T-cell (primary cell): ENCODE results near the gene NCR3LG1. TPM values are rescaled to one million over a fixed set of nuclear protein-coding genes. Genes with fewer than 3 reads are reported as not detected.
A peak's percentile ranks its signal among the peaks of the same experiment; 100 is the strongest.

Experiments used
- ATAC-seq, 4 experiments: fragments of 200-7000 bp in 3 of 4; fragments of 150-1000 bp in 1 of 4; cut with Tn5 transposase; replicated peaks in 1 of 4; 1 replicate in 3 of 4; 2 replicates in 1 of 4; pipeline ENCODE4 v1.10.0; 2021; ENCODE audit warnings: moderate library complexity in 3 of 4, mild to moderate bottlenecking in 2 of 4, moderate number of reproducible peaks in 1 of 4
- CTCF ChIA-PET, 2 donors: fragments of 300-600 bp; sonication (Branson Sonifier 250); formaldehyde crosslinking; loops; one replicate each; lab custom pipeline; 2022; ENCODE audit warnings: antibody characterized with exemption in 2 of 2; lab: Charles Lee
- POLR2A ChIA-PET, 2 donors: fragments of 300-600 bp; sonication (Branson Sonifier 250); formaldehyde crosslinking; loops; one replicate each; lab custom pipeline; 2022; ENCODE audit warnings: antibody characterized with exemption in 2 of 2; lab: Charles Lee
- DNase-seq, 35 experiments: peaks; one replicate each; pipeline versions ENCODE4 v3.0.0 to v3.0.0-alpha.2; 2013 to 2023
- H3K27ac ChIP-seq: one replicate; pipeline ENCODE4 v1.5.1; 2013; ENCODE audit warnings: low read length
- H3K27me3 ChIP-seq, 2 experiments: replicated peaks in 1 of 2; 1 replicate in 1 of 2; 2 replicates in 1 of 2; pipeline versions ENCODE4 v1.6.1 to v1.7.0; 2013; ENCODE audit warnings: low read length in 1 of 2, mixed read lengths in 1 of 2; ENCODE audit not compliant: control insufficient read depth in 2 of 2, insufficient read depth in 2 of 2; ENCODE audit errors: extremely low read depth in 1 of 2
- H3K36me3 ChIP-seq, 2 donors: 1 replicate in 1 of 2; 2 replicates in 1 of 2; pipeline versions ENCODE4 v1.6.1 to v1.7.0; 2013; ENCODE audit warnings: low read length in 1 of 2; ENCODE audit not compliant: control insufficient read depth in 2 of 2, insufficient read depth in 1 of 2; ENCODE audit errors: extremely low read depth in 1 of 2
- H3K4me1 ChIP-seq, 2 experiments: 1 replicate in 1 of 2; 2 replicates in 1 of 2; pipeline versions ENCODE4 v1.6.1 to v1.7.0; 2013; ENCODE audit warnings: low read length in 2 of 2, mixed read lengths in 1 of 2; ENCODE audit not compliant: insufficient read depth in 2 of 2, control insufficient read depth in 1 of 2; ENCODE audit errors: extremely low read depth in 1 of 2
- H3K4me3 ChIP-seq, 2 donors: 1 replicate in 1 of 2; 2 replicates in 1 of 2; pipeline versions ENCODE4 v1.5.1 to v1.7.0; 2013; ENCODE audit warnings: mild to moderate bottlenecking in 2 of 2, low read length in 1 of 2, moderate library complexity in 1 of 2; ENCODE audit not compliant: control insufficient read depth in 1 of 2; ENCODE audit errors: extremely low read depth in 1 of 2
- H3K9me3 ChIP-seq: 2 replicates; pipeline ENCODE4 v1.7.0; 2013
- H3K27ac Mint-ChIP-seq, 2 donors: one replicate each; pipeline ENCODE4 v1.8.0; 2020 to 2021; ENCODE audit warnings: mild to moderate bottlenecking in 2 of 2, mixed read lengths in 2 of 2
- H3K27me3 Mint-ChIP-seq, 2 donors: one replicate each; pipeline ENCODE4 v1.8.0; 2021 to 2022; ENCODE audit warnings: mixed read lengths in 2 of 2
- H3K36me3 Mint-ChIP-seq: one replicate; pipeline ENCODE4 v1.8.0; 2021; ENCODE audit warnings: mixed read lengths
- H3K4me1 Mint-ChIP-seq, 3 donors: one replicate each; pipeline ENCODE4 v1.8.0; 2020 to 2022; ENCODE audit warnings: mixed read lengths in 3 of 3, mild to moderate bottlenecking in 1 of 3
- H3K4me3 Mint-ChIP-seq, 3 donors: one replicate each; pipeline ENCODE4 v1.8.0; 2020 to 2022; ENCODE audit warnings: mild to moderate bottlenecking in 3 of 3, mixed read lengths in 3 of 3, moderate library complexity in 3 of 3
- H3K9me3 Mint-ChIP-seq, 3 donors: one replicate each; pipeline ENCODE4 v1.8.0; 2020 to 2022; ENCODE audit warnings: mixed read lengths in 3 of 3
- WGBS: methylation state at CpG from one replicate; pipeline ENCODE4 v1.1.5; 2013; ENCODE audit warnings: missing lambda C conversion rate; ENCODE audit not compliant: insufficient coverage; 5-methylcytosine and 5-hydroxymethylcytosine counted together
- total RNA-seq, 35 experiments: library from RNA in 6 of 35; stranded (reverse) in 6 of 35; fragments of 120-200 nt in 1 of 35; gene quantifications; one replicate each; pipeline versions ENCODE4 v1.2.1 to v1.2.4 and lab custom pipeline; 2013 to 2026

Gene NCR3LG1
- total RNA-seq, 5 donors from 2014 or later (not counting 1 experiment from before 2014, with no cell fraction given): 1.8 to 3.6 (median 2.6) TPM

- ChIA-PET CTCF (interaction anchor here in 1 of 2 donors (0.7 kb wide), 1 partner anchor 23 kb away, joined by 4 read pairs; no protein-coding TSS in a partner anchor), POLR2A (interaction anchor here in 1 of 2 donors (0.7 kb wide), 1 partner anchor 42 kb away, joined by 3 read pairs; no protein-coding TSS in a partner anchor)
- H3K9me3 Mint-ChIP-seq: no peaks in the 10 kb centered on the region
- ATAC-seq (no peak), DNase-seq (no peak)
- peaks cover 13 to 17% (median 15%) of the 10 kb centered on the region in 3 donors for H3K4me1 Mint-ChIP-seq
- H3K36me3 Mint-ChIP-seq: peaks cover 50% of the 10 kb centered on the region
- Histone ChIP-seq H3K36me3 (peaks cover 8 to 38% of the 10 kb centered on the region in 2 donors), H3K4me1 (peaks cover 0 to 6% of the 10 kb centered on the region in 2 experiments), H3K9me3 (no peaks in the 10 kb centered on the region), H3K4me3 (no peak overlapping the region), H3K27ac (no peak overlapping the region), H3K27me3 (no peaks in the 10 kb centered on the region)
- no CpG with 5 or more reads among the region's 2 CpGs for WGBS
- H3K4me3 Mint-ChIP-seq: no peak overlapping the region
- no peaks in the 10 kb centered on the region for H3K27me3 Mint-ChIP-seq
- no peak overlapping the region for H3K27ac Mint-ChIP-seq
Observed at GRCh38 chr11:17331669-17332068, 19.9 kb upstream of the NCR3LG1 start.

- ATAC-seq (peak; percentile 73 to 98 (median 90)), DNase-seq (peak in 13 of 35 experiments; percentile 6 to 45 (median 19))
- Histone ChIP-seq H3K36me3 (peaks cover 6 to 25% of the 10 kb centered on the region in 2 donors), H3K4me3 (no peak overlapping the region), H3K4me1 (peaks cover 0 to 6% of the 10 kb centered on the region in 2 experiments), H3K27ac (no peak overlapping the region), H3K9me3 (no peaks in the 10 kb centered on the region), H3K27me3 (no peaks in the 10 kb centered on the region)
- Mint-ChIP-seq H3K36me3 (peaks cover 37% of the 10 kb centered on the region), H3K27me3 (no peaks in the 10 kb centered on the region), H3K27ac (peak overlapping the region; percentile 54 to 74), H3K9me3 (no peaks in the 10 kb centered on the region), H3K4me3 (no peak overlapping the region), H3K4me1 (peaks cover 13 to 17% (median 15%) of the 10 kb centered on the region in 3 donors)
- CTCF ChIA-PET: interaction anchor here (0.9 to 1.4 kb wide), 2 partner anchors 12 to 20 kb away, joined by 3 read pairs; no protein-coding TSS in a partner anchor
- POLR2A ChIA-PET: no interaction called here
- WGBS: 11% methylated on average over 1 of the region's 4 CpGs
Observed at GRCh38 chr11:17333799-17334586, 17.6 kb upstream of the NCR3LG1 start.

- H3K36me3 ChIP-seq: no peaks in the 10 kb centered on the region
- no peak overlapping the region for H3K27ac Mint-ChIP-seq
- peaks cover 7% of the 10 kb centered on the region for H3K36me3 Mint-ChIP-seq
- no peak overlapping the region for H3K4me3 Mint-ChIP-seq
- H3K9me3 Mint-ChIP-seq: no peaks in the 10 kb centered on the region
- H3K27me3 Mint-ChIP-seq: no peaks in the 10 kb centered on the region
- ChIA-PET CTCF (no interaction called here), POLR2A (no interaction called here)
- no peak overlapping the region for H3K4me3 ChIP-seq
- no peak for ATAC-seq
- no peaks in the 10 kb centered on the region for H3K4me1 ChIP-seq
- H3K27ac ChIP-seq: no peak overlapping the region
- no peak for DNase-seq
- 100% methylated on average over 1 of the region's 2 CpGs for WGBS
- H3K9me3 ChIP-seq: no peaks in the 10 kb centered on the region
- H3K27me3 ChIP-seq: no peaks in the 10 kb centered on the region
- peaks cover 0 to 6% (median 0%) of the 10 kb centered on the region in 3 donors for H3K4me1 Mint-ChIP-seq
Observed at GRCh38 chr11:17343257-17343656, 8.3 kb upstream of the NCR3LG1 start.

- Mint-ChIP-seq H3K36me3 (peaks cover 7% of the 10 kb centered on the region), H3K27me3 (no peaks in the 10 kb centered on the region), H3K4me3 (no peak overlapping the region), H3K27ac (no peak overlapping the region), H3K4me1 (peaks cover 0 to 6% (median 0%) of the 10 kb centered on the region in 3 donors), H3K9me3 (no peaks in the 10 kb centered on the region)
- WGBS: no CpG with 5 or more reads among the region's 1 CpG
- ChIA-PET CTCF (no interaction called here), POLR2A (no interaction called here)
- no peak for DNase-seq
- H3K27me3 ChIP-seq: no peaks in the 10 kb centered on the region
- H3K4me1 ChIP-seq: no peaks in the 10 kb centered on the region
- H3K4me3 ChIP-seq: no peak overlapping the region
- H3K36me3 ChIP-seq: no peaks in the 10 kb centered on the region
- H3K27ac ChIP-seq: no peak overlapping the region
- no peaks in the 10 kb centered on the region for H3K9me3 ChIP-seq
- no peak for ATAC-seq
Observed at GRCh38 chr11:17343907-17344306, 7.7 kb upstream of the NCR3LG1 start.

GRCh38 chr11:17347676-17348075 is 3.9 kb upstream of the NCR3LG1 start:
- Mint-ChIP-seq H3K4me3 (no peak overlapping the region), H3K9me3 (no peaks in the 10 kb centered on the region), H3K27me3 (peaks cover 0 to 1% of the 10 kb centered on the region in 2 donors), H3K4me1 (peaks cover 11 to 22% (median 13%) of the 10 kb centered on the region in 3 donors), H3K27ac (no peak overlapping the region), H3K36me3 (peaks cover 4% of the 10 kb centered on the region)
- ATAC-seq (no peak), DNase-seq (no peak)
- WGBS: no CpG with 5 or more reads among the region's 1 CpG
- CTCF ChIA-PET: no interaction called here
- POLR2A ChIA-PET: interaction anchor here (0.5 to 0.6 kb wide), 2 partner anchors 10 to 60 kb away, joined by 3 to 11 read pairs; no protein-coding TSS in a partner anchor
- Histone ChIP-seq H3K27me3 (peaks cover 0 to 4% of the 10 kb centered on the region in 2 experiments), H3K36me3 (no peaks in the 10 kb centered on the region), H3K4me3 (no peak overlapping the region), H3K27ac (no peak overlapping the region), H3K4me1 (peaks cover 6 to 12% of the 10 kb centered on the region in 2 experiments), H3K9me3 (no peaks in the 10 kb centered on the region)

- H3K27me3 ChIP-seq: peaks cover 0 to 4% of the 10 kb centered on the region in 2 experiments
- H3K9me3 ChIP-seq: no peaks in the 10 kb centered on the region
- Mint-ChIP-seq H3K4me3 (peak overlapping the region; percentile 86 to 94 (median 87)), H3K9me3 (no peaks in the 10 kb centered on the region), H3K27ac (peak overlapping the region in 1 of 2 donors; percentile 68), H3K36me3 (no peaks in the 10 kb centered on the region), H3K27me3 (peaks cover 0 to 1% of the 10 kb centered on the region in 2 donors), H3K4me1 (peaks cover 25 to 37% (median 30%) of the 10 kb centered on the region in 3 donors)
- 100% methylated on average over 1 of the region's 7 CpGs for WGBS
- DNase-seq (peak in 1 of 35 experiments; percentile 9), ATAC-seq (no peak)
- H3K27ac ChIP-seq: no peak overlapping the region
- POLR2A ChIA-PET: no interaction called here
- H3K4me3 ChIP-seq: no peak overlapping the region
- CTCF ChIA-PET: no interaction called here
- H3K36me3 ChIP-seq: no peaks in the 10 kb centered on the region
- peaks cover 17 to 22% of the 10 kb centered on the region in 2 experiments for H3K4me1 ChIP-seq
Observed at GRCh38 chr11:17350455-17351171, 987 bp upstream of the NCR3LG1 start.
